Left renal cortex interstitium (tissue), 4 donors: Measurements from ENCODE around the gene BRD9. TPM values are rescaled to one million over a fixed set of nuclear protein-coding genes. Genes with fewer than 3 reads are reported as not detected.

Experiments used
- DNase-seq, 4 donors: peaks; one replicate each; pipeline ENCODE4 v3.0.0-alpha.2; 2013; ENCODE audit warnings: low read depth in 4 of 4, low spot score in 2 of 4, missing footprints in 1 of 4
- polyA plus RNA-seq, 4 donors: library from polyadenylated mRNA; unstranded; fragments of 120-200 nt; gene quantifications; one replicate each; pipeline ENCODE4 v1.2.1, GENCODE V29; 2013; ENCODE audit not compliant: insufficient read length in 4 of 4

The BRD9 gene
- polyA plus RNA-seq, 4 donors, result 35.4 to 46.6 (median 40.9) TPM

DNA sequence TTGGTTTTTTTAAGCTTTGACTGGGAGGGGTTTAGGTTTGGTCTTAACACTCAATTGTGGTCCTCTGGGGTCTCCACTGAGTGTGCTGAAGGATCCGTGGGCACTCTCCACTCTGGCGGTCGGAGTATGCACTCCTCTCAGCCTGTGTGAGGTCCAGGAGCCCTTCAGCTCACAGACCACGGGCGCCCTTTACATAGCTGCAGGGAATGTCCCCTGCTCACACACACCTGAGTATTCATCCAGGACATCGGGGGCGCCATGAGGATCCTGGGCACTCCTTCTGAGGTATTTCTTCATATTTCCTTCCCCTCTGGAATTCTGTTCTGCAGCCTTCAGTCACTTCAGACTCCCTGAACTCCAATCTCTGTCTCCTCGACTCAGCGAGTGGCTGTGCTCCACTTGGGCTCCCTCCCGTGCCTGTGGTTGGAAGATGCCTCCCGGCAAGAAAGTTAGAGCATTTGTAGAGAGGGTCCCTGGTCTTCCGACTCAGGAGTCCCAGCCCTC is 12.6 kb upstream of the BRD9 start:
- no peak for DNase-seq

DNA sequence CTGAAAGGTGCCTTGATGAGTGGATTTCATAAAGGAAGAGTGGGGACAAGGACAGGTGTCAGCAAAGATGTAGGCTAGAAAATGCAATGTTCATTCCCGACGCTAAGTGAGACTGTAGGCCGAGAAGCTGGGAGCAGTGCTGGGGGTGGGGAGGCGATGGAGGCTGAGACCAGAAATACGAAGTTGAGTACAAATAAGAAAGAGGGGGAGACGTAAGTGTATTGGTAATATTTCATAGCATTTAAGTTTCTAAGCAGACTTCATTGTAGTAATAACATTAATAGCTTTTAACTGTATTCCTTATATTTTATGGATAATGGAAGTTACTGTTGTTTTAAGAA is 11.1 kb upstream of the BRD9 start:
- DNase-seq, result no peak

DNA sequence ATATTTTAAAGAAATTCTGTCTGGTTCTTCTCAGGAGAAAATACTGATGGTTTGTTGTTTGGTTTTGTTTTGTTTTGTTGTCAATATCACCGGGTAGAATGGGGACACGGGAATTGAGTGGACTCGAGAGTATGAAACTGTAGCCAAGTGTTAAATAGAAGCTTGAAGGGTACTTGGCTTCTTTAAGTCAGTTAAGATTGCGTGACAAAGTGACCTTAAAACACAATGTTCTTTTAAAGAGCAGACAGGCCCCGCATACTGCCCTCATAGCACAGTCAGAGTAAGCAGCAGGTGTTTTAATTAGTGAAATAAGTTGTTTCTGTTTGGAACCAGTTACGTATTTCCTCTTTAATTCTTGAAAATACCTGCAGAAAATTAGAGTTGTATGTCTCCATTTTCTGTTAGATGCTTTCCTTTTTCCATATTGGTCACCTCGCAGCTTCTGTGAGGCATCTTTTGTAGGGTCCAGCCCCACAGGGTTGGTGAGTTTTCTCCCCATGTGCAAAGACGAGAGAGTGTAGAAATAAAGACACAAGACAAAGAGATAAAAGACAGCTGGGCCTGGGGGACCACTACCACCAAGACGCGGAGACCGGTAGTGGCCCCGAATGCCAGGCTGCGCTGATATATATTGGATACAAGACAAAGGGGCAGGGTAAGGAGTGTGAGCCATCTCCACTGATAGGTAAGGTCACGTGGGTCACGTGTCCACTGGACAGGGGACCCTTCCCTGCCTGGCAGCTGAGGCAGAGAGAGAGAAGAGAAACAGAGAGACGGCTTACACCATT is 9.7 kb upstream of the BRD9 start:
- DNase-seq, result no peak

GRCh38 chr5:900781-901180 is 8.2 kb upstream of the BRD9 start:
- no peak for DNase-seq

- DNase-seq, result no peak
Measured at GRCh38 chr5:893711-894110, 1.1 kb upstream of the BRD9 start.

- DNase-seq, result no peak
Measured at GRCh38 chr5:893137-893506, 521 bp upstream of the BRD9 start.

GRCh38 chr5:891837-892393 is 686 bp downstream of the BRD9 start:
- peak in 1 of 4 donors; percentile 2 for DNase-seq

DNA sequence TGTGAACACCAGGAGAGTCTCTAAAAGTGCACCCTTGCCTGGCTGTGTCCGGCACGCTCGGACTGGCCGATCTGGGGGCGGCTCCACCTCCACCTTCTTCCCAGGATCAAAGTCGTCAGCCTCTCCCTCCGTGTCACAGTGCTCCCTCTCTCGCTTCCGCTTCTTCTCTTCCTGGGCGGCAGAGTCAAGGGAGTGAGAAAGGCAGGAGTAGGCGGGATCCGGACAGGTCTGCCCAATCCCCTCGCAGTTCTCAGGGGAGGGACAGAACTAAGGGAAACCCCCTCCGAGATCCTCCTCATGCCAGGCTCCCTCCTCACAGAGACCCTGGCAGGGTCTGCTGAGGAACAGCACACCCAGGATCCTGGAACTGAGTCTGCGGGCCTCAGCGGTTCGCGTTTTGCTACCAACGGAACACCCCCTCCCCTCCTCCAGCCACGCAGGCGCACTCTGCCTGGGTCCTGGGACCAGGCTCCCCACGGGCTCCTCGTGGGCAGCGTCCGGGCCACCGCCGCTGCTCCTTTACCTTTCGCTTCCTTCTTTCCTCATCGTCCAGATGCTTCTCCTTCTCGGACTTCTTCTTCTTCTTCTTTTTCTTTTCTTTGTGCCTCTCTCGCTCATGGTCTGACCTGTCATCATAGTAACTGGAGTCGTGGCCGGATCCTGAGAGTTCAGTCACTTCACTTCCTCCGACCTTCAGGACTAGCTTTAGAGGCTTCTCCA is 1.3 kb downstream of the BRD9 start:
- no peak for DNase-seq

DNA sequence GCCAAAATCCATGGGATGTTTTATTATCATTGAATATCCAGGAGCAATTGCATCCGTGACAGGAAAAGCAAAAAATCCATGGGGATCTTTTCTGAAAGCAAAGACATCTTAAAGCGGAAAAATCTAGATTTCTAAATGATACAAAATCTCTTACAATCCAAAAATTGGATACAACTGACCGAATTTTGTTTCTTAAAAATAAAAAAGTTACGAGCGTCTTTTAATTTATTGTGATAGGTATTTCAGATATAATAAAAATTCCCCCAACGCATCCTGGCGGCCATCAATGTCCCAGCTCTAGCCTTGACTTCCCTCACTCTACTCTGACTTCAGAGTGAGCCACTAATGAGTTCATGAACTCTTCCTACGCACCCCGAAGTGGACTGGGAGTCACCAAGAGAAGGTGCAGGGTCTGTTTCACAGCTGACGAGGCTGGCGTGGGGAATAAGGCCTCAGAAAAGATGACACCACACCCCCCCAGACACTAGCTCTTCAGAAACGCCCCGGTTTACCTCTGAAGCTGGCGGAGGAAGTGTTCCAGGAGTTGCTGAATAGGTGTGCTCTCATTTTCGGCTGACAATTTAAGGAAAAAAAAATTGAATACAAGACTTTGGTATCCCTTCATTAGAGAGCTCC is 3.4 kb downstream of the BRD9 start:
- no peak for DNase-seq

- DNase-seq, result no peak
Measured at GRCh38 chr5:888638-889035, 4.0 kb downstream of the BRD9 start.

GRCh38 chr5:887947-888637 is 4.5 kb downstream of the BRD9 start:
- no peak for DNase-seq

DNA sequence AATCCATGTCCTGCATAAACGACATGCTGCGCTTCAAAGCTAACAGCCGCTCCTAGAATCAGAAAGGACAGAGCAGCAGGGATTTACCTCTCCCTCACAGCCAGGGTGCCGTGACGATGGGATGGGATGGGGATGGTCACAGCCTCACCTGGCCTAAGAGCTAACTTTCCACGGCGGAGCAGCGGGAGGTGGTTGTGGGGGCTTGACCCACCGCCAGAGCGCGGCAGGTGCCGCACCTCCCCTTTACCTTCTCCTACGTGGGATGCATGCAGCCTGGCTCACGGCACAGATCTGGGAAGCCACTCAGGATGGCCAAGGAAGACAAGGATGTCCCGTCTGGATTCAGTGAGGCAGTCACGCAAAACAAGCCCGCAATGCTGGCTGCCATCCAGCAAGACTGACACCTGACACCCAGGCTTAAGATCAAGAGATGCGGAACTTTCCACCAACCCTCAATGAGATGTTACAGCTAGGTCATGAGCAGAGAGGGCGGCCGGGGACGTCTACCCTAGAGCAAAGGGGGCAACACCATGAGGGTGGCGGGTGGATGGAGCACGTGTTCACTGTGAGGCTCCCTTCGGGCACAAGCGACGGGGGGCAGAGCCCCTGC is 5.8 kb downstream of the BRD9 start:
- no peak for DNase-seq

- no peak for DNase-seq
Measured at GRCh38 chr5:886036-886435, 6.6 kb downstream of the BRD9 start.

DNA sequence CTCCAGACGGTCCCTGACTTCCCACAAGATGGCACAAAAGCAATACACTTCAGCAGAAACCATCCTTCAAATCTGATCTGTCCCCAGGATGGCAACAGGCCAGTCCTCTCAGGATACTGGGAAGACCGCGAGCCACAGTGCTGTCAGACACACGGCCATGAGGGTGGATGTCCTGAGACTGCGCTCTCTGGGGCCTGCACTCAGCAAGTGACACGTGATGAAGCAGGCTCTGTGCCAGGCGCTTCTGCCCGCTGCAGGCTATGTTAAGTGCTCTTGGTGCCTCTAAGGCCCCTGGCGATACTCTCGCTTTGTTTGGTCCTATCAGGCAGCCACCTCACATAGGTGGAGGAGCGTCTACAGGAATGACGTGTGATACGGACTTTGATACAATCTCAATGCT is 7.1 kb downstream of the BRD9 start:
- no peak for DNase-seq

DNA sequence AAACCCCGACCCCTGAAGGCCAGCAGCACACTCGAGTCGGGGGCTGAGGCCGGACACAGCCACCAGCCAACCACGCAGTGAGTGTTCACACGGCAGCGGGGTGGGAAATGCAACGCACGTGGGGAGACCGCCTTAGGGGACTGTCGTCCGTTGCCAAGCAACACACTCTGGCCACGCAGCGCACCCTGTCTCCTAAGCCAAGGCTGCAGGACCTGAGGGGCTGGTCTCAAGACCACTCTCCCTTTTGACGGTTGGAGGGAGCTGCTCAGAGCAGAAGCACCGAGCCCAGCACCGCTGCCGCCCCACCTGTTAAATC is 7.5 kb downstream of the BRD9 start:
- no peak for DNase-seq

- DNase-seq, result no peak
Measured at GRCh38 chr5:884345-885126, 8.1 kb downstream of the BRD9 start.

- DNase-seq, result no peak
Measured at GRCh38 chr5:883475-884181, 9.0 kb downstream of the BRD9 start.

- no peak for DNase-seq
Measured at GRCh38 chr5:882253-883183, 10.1 kb downstream of the BRD9 start.
